MCF 10A (cell line): ENCODE measurements around the gene ARHGAP40. TPM values are rescaled to one million over a fixed set of nuclear protein-coding genes. Genes with fewer than 3 reads are reported as not detected.

Experiments
- BruUV-seq: library from RNA; stranded (reverse); fragments of 400-500 nt; replicated peaks from 2 replicates; lab custom pipeline; 2021; lab: Mats Ljungman, UMichigan
- CTCF ChIA-PET: fragments of 300-600 bp; sonication (Branson Sonifier 250); formaldehyde crosslinking; extraction: SDS; loops from one replicate; lab custom pipeline; 2021; ENCODE audit warnings: antibody characterized with exemption, inconsistent platforms; lab: Yijun Ruan, JAX
- POLR2A ChIA-PET: fragments of 300-600, 350-650 bp; sonication (Branson Sonifier 250); formaldehyde crosslinking; extraction: SDS; loops from one replicate; lab custom pipeline; 2020; ENCODE audit warnings: antibody characterized with exemption, inconsistent platforms; lab: Yijun Ruan, JAX
- DNase-seq: peaks from one replicate; pipeline ENCODE4 v3.0.0-alpha.2; 2018; ENCODE audit not compliant: unreplicated experiment
- H3K27ac Mint-ChIP-seq: one replicate; pipeline ENCODE4 v1.8.0; 2022; ENCODE audit warnings: mild to moderate bottlenecking, low read depth, mixed read lengths; ENCODE audit not compliant: unreplicated experiment
- H3K27me3 Mint-ChIP-seq: one replicate; pipeline ENCODE4 v1.8.0; 2022; ENCODE audit warnings: mixed read lengths; ENCODE audit not compliant: insufficient read depth, unreplicated experiment
- H3K36me3 Mint-ChIP-seq: one replicate; pipeline ENCODE4 v1.8.0; 2022; ENCODE audit warnings: mild to moderate bottlenecking, moderate library complexity, mixed read lengths; ENCODE audit not compliant: insufficient read depth, unreplicated experiment
- H3K4me1 Mint-ChIP-seq: one replicate; pipeline ENCODE4 v1.8.0; 2022; ENCODE audit warnings: mixed read lengths; ENCODE audit not compliant: insufficient read depth, unreplicated experiment
- H3K4me3 Mint-ChIP-seq: one replicate; pipeline ENCODE4 v1.8.0; 2022; ENCODE audit warnings: mild to moderate bottlenecking, moderate library complexity, mixed read lengths; ENCODE audit not compliant: unreplicated experiment
- H3K9me3 Mint-ChIP-seq: one replicate; pipeline ENCODE4 v1.8.0; 2022; ENCODE audit warnings: mixed read lengths; ENCODE audit not compliant: unreplicated experiment
- CTCF ChIP-seq: fragments of 200-600 bp; IDR thresholded peaks from one replicate; pipeline ENCODE4 v1.8.0; 2022; ENCODE audit warnings: antibody characterized with exemption, mild to moderate bottlenecking; ENCODE audit not compliant: unreplicated experiment
- intact Hi-C: fragments of 100-400 bp; cut with micrococcal nuclease; formaldehyde crosslinking; loops from 2 replicates; pipeline ENCODE4 v1.14.1; 2022
- total RNA-seq: library from RNA; stranded (reverse); gene quantifications from 2 replicates; pipeline ENCODE4 v1.2.3, GENCODE V29; 2022

ARHGAP40 gene
- total RNA-seq, 1 experiment from 2014 or later: not detected

GRCh38 chr20:38635721-38636288, 34.2 kb downstream of the ARHGAP40 start:
- H3K4me1 Mint-ChIP-seq: peaks cover 2% of the 10 kb centered on the region
- peaks cover 17% of the 10 kb centered on the region for H3K27me3 Mint-ChIP-seq
- no peaks in the 10 kb centered on the region for H3K9me3 Mint-ChIP-seq
- no peak for TF ChIP-seq CTCF
- intact Hi-C loops: no loop called here
- DNase-seq: peak; percentile 20
- H3K4me3 Mint-ChIP-seq: no peak overlapping the region
- no peak overlapping the region for H3K27ac Mint-ChIP-seq
- no peaks in the 10 kb centered on the region for H3K36me3 Mint-ChIP-seq
- no TSS peak for BruUV-seq
- POLR2A ChIA-PET: interaction anchor here (1.4 kb wide), 1 partner anchor 113 kb away, joined by 4 read pairs; no protein-coding TSS in a partner anchor
- CTCF ChIA-PET: interaction anchor here (0.5 to 17.3 kb wide), 9 partner anchors 10 to 598 kb away, joined by 3 to 389 read pairs (median 5); partner anchors contain the start of gene ACTR5

GRCh38 chr20:38640521-38640920, 38.9 kb downstream of the ARHGAP40 start:
- ChIA-PET CTCF (interaction anchor here (0.6 to 17.3 kb wide), 7 partner anchors 8 to 407 kb away, joined by 3 to 389 read pairs (median 7); partner anchors contain the start of gene ACTR5), POLR2A (no interaction called here)
- H3K4me1 Mint-ChIP-seq: no peaks in the 10 kb centered on the region
- no peak overlapping the region for H3K4me3 Mint-ChIP-seq
- peaks cover 59% of the 10 kb centered on the region for H3K27me3 Mint-ChIP-seq
- no peaks in the 10 kb centered on the region for H3K36me3 Mint-ChIP-seq
- intact Hi-C loops: no loop called here
- H3K27ac Mint-ChIP-seq: no peak overlapping the region
- TF ChIP-seq CTCF: no peak
- no TSS peak for BruUV-seq
- H3K9me3 Mint-ChIP-seq: no peaks in the 10 kb centered on the region
- DNase-seq: no peak

GRCh38 chr20:38642498-38642897, 40.9 kb downstream of the ARHGAP40 start:
- H3K27ac Mint-ChIP-seq: no peak overlapping the region
- no peaks in the 10 kb centered on the region for H3K9me3 Mint-ChIP-seq
- H3K4me1 Mint-ChIP-seq: peaks cover 9% of the 10 kb centered on the region
- H3K36me3 Mint-ChIP-seq: no peaks in the 10 kb centered on the region
- CTCF ChIA-PET: interaction anchor here (0.5 to 17.3 kb wide), 13 partner anchors 9 to 423 kb away, joined by 3 to 389 read pairs (median 4); partner anchors contain the start of gene ACTR5
- H3K4me3 Mint-ChIP-seq: no peak overlapping the region
- intact Hi-C loops: no loop called here
- TF ChIP-seq CTCF: no peak
- no TSS peak for BruUV-seq
- POLR2A ChIA-PET: no interaction called here
- no peak for DNase-seq
- peaks cover 63% of the 10 kb centered on the region for H3K27me3 Mint-ChIP-seq

GRCh38 chr20:38644588-38645260, 43.1 kb downstream of the ARHGAP40 start:
- BruUV-seq: no TSS peak
- Mint-ChIP-seq H3K4me3 (no peak overlapping the region), H3K36me3 (no peaks in the 10 kb centered on the region), H3K27ac (no peak overlapping the region), H3K9me3 (no peaks in the 10 kb centered on the region), H3K4me1 (peaks cover 9% of the 10 kb centered on the region), H3K27me3 (peaks cover 57% of the 10 kb centered on the region)
- TF ChIP-seq CTCF: no peak
- POLR2A ChIA-PET: no interaction called here
- intact Hi-C loops: no loop called here
- no peak for DNase-seq
- CTCF ChIA-PET: interaction anchor here (0.6 to 17.3 kb wide), 20 partner anchors 9 to 989 kb away, joined by 3 to 389 read pairs (median 5); partner anchors contain the start of gene ACTR5
